OCI-LY7 (cell line): ENCODE data around the gene GJC1.

Experiments used
- CTCF ChIP-seq: fragments of 200-600 bp; sonication (generic); conservative IDR thresholded peaks from 2 replicates; pipeline ENCODE4 v1.5.1; 2014; ENCODE audit warnings: mild to moderate bottlenecking, antibody characterized with exemption, low read length, moderate library complexity, mixed read lengths
- EZH2phosphoT487 ChIP-seq: fragments of 200-600 bp; sonication (generic); IDR thresholded peaks from 2 replicates; pipeline ENCODE4 v1.6.1; 2018; ENCODE audit warnings: low read depth, borderline replicate concordance, mild to moderate bottlenecking, mixed run types, antibody characterized with exemption, low read length, moderate library complexity, mixed read lengths

DNA sequence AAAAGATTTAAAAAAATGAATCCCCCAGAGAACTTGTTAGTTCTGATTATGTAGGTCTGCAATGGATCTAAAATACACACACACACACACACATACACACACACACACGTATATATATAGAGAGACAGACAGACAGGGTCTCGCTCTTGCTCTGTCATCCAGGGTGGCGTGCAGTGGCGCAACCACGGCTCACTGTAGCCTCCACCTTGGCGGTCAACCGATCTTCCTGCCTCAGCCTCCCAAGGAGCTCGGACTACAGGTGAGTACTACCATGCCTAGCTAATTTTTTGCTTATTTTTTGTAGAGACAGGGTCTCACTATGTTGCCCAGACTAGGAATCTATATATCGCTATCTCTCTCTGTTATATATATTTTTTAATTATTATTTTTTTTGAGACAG lies 33.4 kb downstream of the GJC1 start:
- TF ChIP-seq CTCF (no peak), EZH2phosphoT487 (no peak)
